HCT116 (cell line): Measurements from ENCODE around the gene ANAPC1.
"Not testable (repeated sequence)": the region's sequence is repeated elsewhere in the genome, so short reads cannot be mapped to it uniquely, and the experiment has no call there.

ENCODE experiments used
- ATF3 ChIP-seq: IDR thresholded peaks from 2 replicates; pipeline ENCODE4 v1.6.1; 2012
- CBX3 ChIP-seq: IDR thresholded peaks from 2 replicates; pipeline ENCODE4 v1.6.1; 2012; ENCODE audit warnings: low read depth
- ELF1 ChIP-seq: IDR thresholded peaks from 2 replicates; pipeline ENCODE4 v1.6.1; 2012; ENCODE audit warnings: low read depth, borderline replicate concordance
- POLR2A ChIP-seq: IDR thresholded peaks from 2 replicates; pipeline ENCODE4 v1.7.0; 2011; ENCODE audit warnings: borderline replicate concordance; ENCODE audit not compliant: insufficient read depth, insufficient read length; ENCODE audit errors: extremely low read depth
- POLR2AphosphoS5 ChIP-seq: IDR thresholded peaks from 2 replicates; pipeline ENCODE4 v1.6.1; 2011; ENCODE audit warnings: mild to moderate bottlenecking, low read depth, low read length, moderate library complexity
- RAD21 ChIP-seq: IDR thresholded peaks from 2 replicates; pipeline ENCODE4 v1.6.1; 2012; ENCODE audit warnings: low read depth, mild to moderate bottlenecking
- SIN3A ChIP-seq: IDR thresholded peaks from 2 replicates; pipeline ENCODE4 v1.6.1; 2012; ENCODE audit warnings: low read depth
- SP1 ChIP-seq: IDR thresholded peaks from 2 replicates; pipeline ENCODE4 v1.6.1; 2012; ENCODE audit warnings: low read depth
- TF ChIP-seq, protein P1 (sequence below), 3 experiments: fragments of 200-600 bp in 1 of 3; sonication (generic) in 1 of 3; IDR thresholded peaks in 2 of 3; conservative IDR thresholded peaks in 1 of 3; 2 replicates each; pipeline ENCODE4 v1.5.1; 2012 to 2017; ENCODE audit warnings: low read depth in 2 of 3, low read length in 2 of 3, antibody characterized with exemption in 1 of 3, borderline replicate concordance in 1 of 3, control low read depth in 1 of 3, mild to moderate bottlenecking in 1 of 3, mixed read lengths in 1 of 3, mixed run types in 1 of 3, moderate library complexity in 1 of 3; ENCODE audit not compliant: insufficient read depth in 1 of 3

DNA sequence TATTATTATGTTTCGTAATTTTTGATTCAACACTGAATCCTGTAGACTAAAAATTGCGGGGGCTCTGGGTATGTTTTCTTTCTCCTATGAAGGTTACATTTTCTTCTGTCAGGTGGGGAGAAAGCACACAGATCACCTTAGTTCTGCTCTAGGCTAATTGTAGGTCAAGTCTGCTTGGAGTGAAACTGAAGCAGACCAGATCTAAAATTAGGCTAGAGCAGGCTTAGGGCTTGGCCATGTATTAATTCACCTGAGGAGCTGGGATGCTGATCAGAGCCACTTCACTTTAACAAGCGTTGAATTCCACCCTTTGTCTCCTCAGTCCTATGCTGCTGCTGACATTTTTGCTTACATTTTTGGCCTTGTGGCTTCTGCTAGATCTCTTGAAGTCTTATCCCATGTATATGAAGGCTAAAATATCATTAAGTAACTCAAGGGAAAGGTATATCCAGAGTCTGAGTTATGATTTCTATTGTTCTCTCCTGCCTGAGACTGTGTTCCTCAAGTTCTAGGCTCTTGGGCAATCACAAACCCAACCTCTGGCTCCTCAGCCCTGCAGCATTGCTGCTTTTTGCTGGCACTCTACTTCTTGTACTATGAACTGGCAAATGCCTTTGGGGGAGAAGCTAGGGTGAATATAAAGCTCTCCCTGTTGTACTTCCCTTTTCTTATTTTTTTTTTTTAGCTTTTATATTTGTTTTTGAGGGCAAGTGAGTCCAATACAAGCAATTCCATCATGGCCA, 112.9 kb downstream of the ANAPC1 start:
- TF ChIP-seq, protein P1, sequence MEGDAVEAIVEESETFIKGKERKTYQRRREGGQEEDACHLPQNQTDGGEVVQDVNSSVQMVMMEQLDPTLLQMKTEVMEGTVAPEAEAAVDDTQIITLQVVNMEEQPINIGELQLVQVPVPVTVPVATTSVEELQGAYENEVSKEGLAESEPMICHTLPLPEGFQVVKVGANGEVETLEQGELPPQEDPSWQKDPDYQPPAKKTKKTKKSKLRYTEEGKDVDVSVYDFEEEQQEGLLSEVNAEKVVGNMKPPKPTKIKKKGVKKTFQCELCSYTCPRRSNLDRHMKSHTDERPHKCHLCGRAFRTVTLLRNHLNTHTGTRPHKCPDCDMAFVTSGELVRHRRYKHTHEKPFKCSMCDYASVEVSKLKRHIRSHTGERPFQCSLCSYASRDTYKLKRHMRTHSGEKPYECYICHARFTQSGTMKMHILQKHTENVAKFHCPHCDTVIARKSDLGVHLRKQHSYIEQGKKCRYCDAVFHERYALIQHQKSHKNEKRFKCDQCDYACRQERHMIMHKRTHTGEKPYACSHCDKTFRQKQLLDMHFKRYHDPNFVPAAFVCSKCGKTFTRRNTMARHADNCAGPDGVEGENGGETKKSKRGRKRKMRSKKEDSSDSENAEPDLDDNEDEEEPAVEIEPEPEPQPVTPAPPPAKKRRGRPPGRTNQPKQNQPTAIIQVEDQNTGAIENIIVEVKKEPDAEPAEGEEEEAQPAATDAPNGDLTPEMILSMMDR (IDR thresholded peaks at IDR 0.05 in 2 of 3, conservative IDR thresholded peaks at IDR 0.05 in 1 of 3; ENCODE audit: borderline replicate concordance in 1 of 3, insufficient read depth in 1 of 3, low read depth in 2 of 3, low read length in 2 of 3) = not testable (repeated sequence)
- not testable (repeated sequence) for TF ChIP-seq SIN3A, POLR2AphosphoS5, POLR2A, ELF1, SP1, RAD21, ATF3, CBX3
